WTC11 (cell line): ENCODE data around the gene UNC119B. TPM values are rescaled to one million over a fixed set of nuclear protein-coding genes. Genes with fewer than 3 reads are reported as not detected.
A peak's percentile ranks its signal among the peaks of the same experiment; 100 is the strongest.

Experiments used
- ATAC-seq: fragments of 200-7000 bp; cut with Tn5 transposase; 2 replicates; pipeline ENCODE4 v1.10.0; 2021; ENCODE audit warnings: mild to moderate bottlenecking, moderate library complexity
- CTCF ChIA-PET: fragments of 300-600 bp; sonication (Branson Sonifier 250); formaldehyde crosslinking; loops from one replicate; lab custom pipeline; 2021; ENCODE audit warnings: antibody characterized with exemption; lab: Charles Lee
- POLR2A ChIA-PET: fragments of 350-600 bp; sonication (Branson Sonifier 250); formaldehyde crosslinking; loops from one replicate; lab custom pipeline; 2021; ENCODE audit warnings: antibody characterized with exemption; lab: Charles Lee
- DNase-seq: peaks from one replicate; pipeline ENCODE4 v3.0.0; 2021; ENCODE audit warnings: low spot score
- H3K27ac Mint-ChIP-seq: 2 replicates; pipeline ENCODE4 v1.8.0; 2021; ENCODE audit warnings: mixed read lengths
- H3K27me3 Mint-ChIP-seq: 2 replicates; pipeline ENCODE4 v1.8.0; 2021; ENCODE audit warnings: low read depth, mild to moderate bottlenecking, moderate library complexity, mixed read lengths
- H3K36me3 Mint-ChIP-seq: 2 replicates; pipeline ENCODE4 v1.8.0; 2021; ENCODE audit warnings: mixed read lengths
- H3K4me1 Mint-ChIP-seq: 2 replicates; pipeline ENCODE4 v1.8.0; 2022; ENCODE audit warnings: mixed read lengths
- H3K4me3 Mint-ChIP-seq: 2 replicates; pipeline ENCODE4 v1.8.0; 2021; ENCODE audit warnings: mild to moderate bottlenecking, moderate library complexity, mixed read lengths
- H3K9me3 Mint-ChIP-seq: 2 replicates; pipeline ENCODE4 v1.8.0; 2021; ENCODE audit warnings: mixed read lengths
- CREM ChIP-seq: sonication (generic); formaldehyde crosslinking; IDR thresholded peaks from 2 replicates; pipeline ENCODE4 v1.8.1; 2022; ENCODE audit warnings: mild to moderate bottlenecking, missing genetic modification reagents, moderate library complexity
- FOXP1 ChIP-seq: sonication (generic); formaldehyde crosslinking; IDR thresholded peaks from 2 replicates; pipeline ENCODE4 v1.8.0; 2022; ENCODE audit warnings: missing genetic modification reagents, mild to moderate bottlenecking, moderate library complexity, borderline replicate concordance
- GABPB1 ChIP-seq: sonication (generic); formaldehyde crosslinking; IDR thresholded peaks from 2 replicates; pipeline ENCODE4 v1.8.1; 2023; ENCODE audit warnings: mild to moderate bottlenecking, missing genetic modification reagents
- MXD4 ChIP-seq: fragments of 250-450 bp; sonication (Bioruptor Pico); IDR thresholded peaks from 2 replicates; pipeline ENCODE4 v1.8.0; 2021; ENCODE audit warnings: mild to moderate bottlenecking, moderate library complexity, borderline replicate concordance
- NR3C1 ChIP-seq: sonication (generic); formaldehyde crosslinking; conservative IDR thresholded peaks from 2 replicates; pipeline ENCODE4 v1.8.1; 2023; ENCODE audit warnings: low read depth, mild to moderate bottlenecking, missing genetic modification reagents
- RELA ChIP-seq: sonication (generic); formaldehyde crosslinking; IDR thresholded peaks from 2 replicates; pipeline ENCODE4 v1.8.1; 2022; ENCODE audit warnings: missing genetic modification reagents, mild to moderate bottlenecking, borderline replicate concordance
- TEAD1 ChIP-seq: sonication (generic); formaldehyde crosslinking; IDR thresholded peaks from 2 replicates; pipeline ENCODE4 v1.8.0; 2022; ENCODE audit warnings: mild to moderate bottlenecking, missing genetic modification reagents
- ZNF416 ChIP-seq: fragments of 250-450 bp; sonication (Bioruptor Pico); IDR thresholded peaks from 2 replicates; pipeline ENCODE4 v1.9.0; 2021; ENCODE audit warnings: mild to moderate bottlenecking, inconsistent platforms
- total RNA-seq: library from RNA; stranded (reverse); gene quantifications from 3 replicates; pipeline ENCODE4 v1.2.3, GENCODE V29; 2021
- TF ChIP-seq, protein P1 (sequence below): sonication (generic); formaldehyde crosslinking; IDR thresholded peaks from 2 replicates; pipeline ENCODE4 v1.8.1; 2022; ENCODE audit warnings: mild to moderate bottlenecking, missing genetic modification reagents, moderate library complexity, borderline replicate concordance
- TF ChIP-seq, protein P2 (sequence below): sonication (generic); formaldehyde crosslinking; IDR thresholded peaks from 2 replicates; pipeline ENCODE4 v1.8.0; 2023; ENCODE audit warnings: missing genetic modification reagents
- TF ChIP-seq, protein P3 (sequence below): sonication (generic); formaldehyde crosslinking; IDR thresholded peaks from 2 replicates; pipeline ENCODE4 v1.8.0; 2022; ENCODE audit warnings: mild to moderate bottlenecking, missing genetic modification reagents
- TF ChIP-seq, protein P4 (sequence below): sonication (generic); formaldehyde crosslinking; conservative IDR thresholded peaks from 2 replicates; pipeline ENCODE4 v1.8.1; 2023; ENCODE audit warnings: mild to moderate bottlenecking, low read depth, missing genetic modification reagents, moderate library complexity
- TF ChIP-seq, protein P5 (sequence below): fragments of 250-450 bp; sonication (Bioruptor Pico); IDR thresholded peaks from 2 replicates; pipeline ENCODE4 v1.9.0; 2021; ENCODE audit warnings: moderate library complexity, mild to moderate bottlenecking, inconsistent platforms, borderline replicate concordance
- TF ChIP-seq, protein P6 (sequence below): sonication (generic); formaldehyde crosslinking; IDR thresholded peaks from 2 replicates; pipeline ENCODE4 v1.8.1; 2022; ENCODE audit warnings: low read depth, mild to moderate bottlenecking, moderate library complexity, missing genetic modification reagents, borderline replicate concordance
- TF ChIP-seq, protein P7 (sequence below): sonication (generic); formaldehyde crosslinking; IDR thresholded peaks from 2 replicates; pipeline ENCODE4 v1.8.0; 2022; ENCODE audit warnings: missing genetic modification reagents

UNC119B gene
- total RNA-seq, 1 experiment from 2014 or later, result 53.3 TPM

DNA sequence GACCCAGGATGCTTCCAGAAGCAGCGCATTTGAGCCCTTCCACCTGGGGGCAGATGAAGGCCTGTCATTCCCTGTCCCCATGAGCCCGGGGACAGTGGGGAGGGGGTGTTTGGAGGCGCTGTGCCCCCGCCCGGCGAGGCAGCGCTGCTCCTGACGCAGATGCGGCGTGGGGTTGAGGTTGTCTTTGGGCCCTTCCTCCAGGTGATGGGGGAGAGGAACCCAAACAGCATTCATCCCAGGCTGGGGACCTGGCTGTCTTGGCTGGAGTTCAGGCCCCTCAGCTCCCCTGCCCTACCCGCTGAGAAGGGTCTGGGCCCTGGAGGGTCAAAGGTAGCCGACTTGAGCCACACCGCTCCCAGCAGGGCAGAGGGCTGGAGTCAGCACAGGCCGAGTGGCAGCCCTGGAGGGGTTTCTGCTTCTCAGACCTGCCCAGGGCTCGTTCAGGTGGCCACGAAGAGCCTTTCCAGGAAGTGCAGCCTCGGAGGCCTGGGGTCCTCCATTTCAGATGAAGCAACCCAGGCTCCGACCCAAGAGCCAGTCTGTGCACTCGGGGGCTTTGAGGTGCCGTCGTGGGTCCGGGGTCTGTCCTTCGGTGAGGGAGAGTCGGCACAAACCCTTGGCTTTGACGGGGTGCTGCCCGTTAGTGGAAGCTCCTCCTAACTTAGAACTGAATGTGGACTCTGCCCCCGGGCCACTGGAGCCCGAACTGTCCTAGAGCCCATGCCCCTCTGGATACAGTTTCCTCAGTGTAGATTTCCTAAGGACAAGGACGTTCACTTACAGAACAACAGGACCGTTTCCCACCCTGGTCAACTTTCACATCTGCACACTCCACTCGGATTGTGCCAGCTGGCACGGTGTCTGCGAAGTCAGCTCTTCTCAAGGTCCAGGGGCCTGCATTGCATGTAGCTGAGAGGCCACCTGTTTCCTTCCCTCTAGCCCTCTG lies 31.5 kb downstream of the UNC119B start:
- ChIA-PET POLR2A (no interaction called here), CTCF (interaction anchor here (0.9 kb wide), 1 partner anchor 230 kb away, joined by 3 read pairs; no protein-coding TSS in a partner anchor)
- DNase-seq (no peak), ATAC-seq (no peak)
- Mint-ChIP-seq H3K4me3 (no peak overlapping the region), H3K27ac (no peak overlapping the region; the same call in 1 of the 2 replicates), H3K4me1 (no peaks in the 10 kb centered on the region), H3K27me3 (no peaks in the 10 kb centered on the region), H3K9me3 (no peaks in the 10 kb centered on the region), H3K36me3 (no peaks in the 10 kb centered on the region)
- TF ChIP-seq, protein P1, sequence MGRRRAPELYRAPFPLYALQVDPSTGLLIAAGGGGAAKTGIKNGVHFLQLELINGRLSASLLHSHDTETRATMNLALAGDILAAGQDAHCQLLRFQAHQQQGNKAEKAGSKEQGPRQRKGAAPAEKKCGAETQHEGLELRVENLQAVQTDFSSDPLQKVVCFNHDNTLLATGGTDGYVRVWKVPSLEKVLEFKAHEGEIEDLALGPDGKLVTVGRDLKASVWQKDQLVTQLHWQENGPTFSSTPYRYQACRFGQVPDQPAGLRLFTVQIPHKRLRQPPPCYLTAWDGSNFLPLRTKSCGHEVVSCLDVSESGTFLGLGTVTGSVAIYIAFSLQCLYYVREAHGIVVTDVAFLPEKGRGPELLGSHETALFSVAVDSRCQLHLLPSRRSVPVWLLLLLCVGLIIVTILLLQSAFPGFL (CRISPR knock-in tag), result no peak
- TF ChIP-seq, protein P2, sequence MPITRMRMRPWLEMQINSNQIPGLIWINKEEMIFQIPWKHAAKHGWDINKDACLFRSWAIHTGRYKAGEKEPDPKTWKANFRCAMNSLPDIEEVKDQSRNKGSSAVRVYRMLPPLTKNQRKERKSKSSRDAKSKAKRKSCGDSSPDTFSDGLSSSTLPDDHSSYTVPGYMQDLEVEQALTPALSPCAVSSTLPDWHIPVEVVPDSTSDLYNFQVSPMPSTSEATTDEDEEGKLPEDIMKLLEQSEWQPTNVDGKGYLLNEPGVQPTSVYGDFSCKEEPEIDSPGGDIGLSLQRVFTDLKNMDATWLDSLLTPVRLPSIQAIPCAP (CRISPR knock-in tag), result no peak
- TF ChIP-seq ZNF416 (CRISPR knock-in tag) (no peak), FOXP1 (no peak), TEAD1 (no peak), NR3C1 (CRISPR knock-in tag) (no peak), GABPB1 (CRISPR knock-in tag) (no peak), RELA (CRISPR knock-in tag) (no peak), MXD4 (no peak), CREM (CRISPR knock-in tag) (no peak)
- TF ChIP-seq, protein P3, sequence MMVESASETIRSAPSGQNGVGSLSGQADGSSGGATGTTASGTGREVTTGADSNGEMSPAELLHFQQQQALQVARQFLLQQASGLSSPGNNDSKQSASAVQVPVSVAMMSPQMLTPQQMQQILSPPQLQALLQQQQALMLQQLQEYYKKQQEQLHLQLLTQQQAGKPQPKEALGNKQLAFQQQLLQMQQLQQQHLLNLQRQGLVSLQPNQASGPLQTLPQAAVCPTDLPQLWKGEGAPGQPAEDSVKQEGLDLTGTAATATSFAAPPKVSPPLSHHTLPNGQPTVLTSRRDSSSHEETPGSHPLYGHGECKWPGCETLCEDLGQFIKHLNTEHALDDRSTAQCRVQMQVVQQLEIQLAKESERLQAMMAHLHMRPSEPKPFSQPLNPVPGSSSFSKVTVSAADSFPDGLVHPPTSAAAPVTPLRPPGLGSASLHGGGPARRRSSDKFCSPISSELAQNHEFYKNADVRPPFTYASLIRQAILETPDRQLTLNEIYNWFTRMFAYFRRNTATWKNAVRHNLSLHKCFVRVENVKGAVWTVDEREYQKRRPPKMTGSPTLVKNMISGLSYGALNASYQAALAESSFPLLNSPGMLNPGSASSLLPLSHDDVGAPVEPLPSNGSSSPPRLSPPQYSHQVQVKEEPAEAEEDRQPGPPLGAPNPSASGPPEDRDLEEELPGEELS, result no peak
- TF ChIP-seq, protein P4, sequence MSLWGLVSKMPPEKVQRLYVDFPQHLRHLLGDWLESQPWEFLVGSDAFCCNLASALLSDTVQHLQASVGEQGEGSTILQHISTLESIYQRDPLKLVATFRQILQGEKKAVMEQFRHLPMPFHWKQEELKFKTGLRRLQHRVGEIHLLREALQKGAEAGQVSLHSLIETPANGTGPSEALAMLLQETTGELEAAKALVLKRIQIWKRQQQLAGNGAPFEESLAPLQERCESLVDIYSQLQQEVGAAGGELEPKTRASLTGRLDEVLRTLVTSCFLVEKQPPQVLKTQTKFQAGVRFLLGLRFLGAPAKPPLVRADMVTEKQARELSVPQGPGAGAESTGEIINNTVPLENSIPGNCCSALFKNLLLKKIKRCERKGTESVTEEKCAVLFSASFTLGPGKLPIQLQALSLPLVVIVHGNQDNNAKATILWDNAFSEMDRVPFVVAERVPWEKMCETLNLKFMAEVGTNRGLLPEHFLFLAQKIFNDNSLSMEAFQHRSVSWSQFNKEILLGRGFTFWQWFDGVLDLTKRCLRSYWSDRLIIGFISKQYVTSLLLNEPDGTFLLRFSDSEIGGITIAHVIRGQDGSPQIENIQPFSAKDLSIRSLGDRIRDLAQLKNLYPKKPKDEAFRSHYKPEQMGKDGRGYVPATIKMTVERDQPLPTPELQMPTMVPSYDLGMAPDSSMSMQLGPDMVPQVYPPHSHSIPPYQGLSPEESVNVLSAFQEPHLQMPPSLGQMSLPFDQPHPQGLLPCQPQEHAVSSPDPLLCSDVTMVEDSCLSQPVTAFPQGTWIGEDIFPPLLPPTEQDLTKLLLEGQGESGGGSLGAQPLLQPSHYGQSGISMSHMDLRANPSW (CRISPR knock-in tag), result no peak
- TF ChIP-seq, protein P5, sequence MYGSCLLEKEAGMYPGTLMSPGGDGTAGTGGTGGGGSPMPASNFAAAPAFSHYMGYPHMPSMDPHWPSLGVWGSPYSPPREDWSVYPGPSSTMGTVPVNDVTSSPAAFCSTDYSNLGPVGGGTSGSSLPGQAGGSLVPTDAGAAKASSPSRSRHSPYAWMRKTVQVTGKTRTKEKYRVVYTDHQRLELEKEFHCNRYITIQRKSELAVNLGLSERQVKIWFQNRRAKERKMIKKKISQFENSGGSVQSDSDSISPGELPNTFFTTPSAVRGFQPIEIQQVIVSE (CRISPR knock-in tag), result no peak
- TF ChIP-seq, all 79 proteins: peak for 0

DNA sequence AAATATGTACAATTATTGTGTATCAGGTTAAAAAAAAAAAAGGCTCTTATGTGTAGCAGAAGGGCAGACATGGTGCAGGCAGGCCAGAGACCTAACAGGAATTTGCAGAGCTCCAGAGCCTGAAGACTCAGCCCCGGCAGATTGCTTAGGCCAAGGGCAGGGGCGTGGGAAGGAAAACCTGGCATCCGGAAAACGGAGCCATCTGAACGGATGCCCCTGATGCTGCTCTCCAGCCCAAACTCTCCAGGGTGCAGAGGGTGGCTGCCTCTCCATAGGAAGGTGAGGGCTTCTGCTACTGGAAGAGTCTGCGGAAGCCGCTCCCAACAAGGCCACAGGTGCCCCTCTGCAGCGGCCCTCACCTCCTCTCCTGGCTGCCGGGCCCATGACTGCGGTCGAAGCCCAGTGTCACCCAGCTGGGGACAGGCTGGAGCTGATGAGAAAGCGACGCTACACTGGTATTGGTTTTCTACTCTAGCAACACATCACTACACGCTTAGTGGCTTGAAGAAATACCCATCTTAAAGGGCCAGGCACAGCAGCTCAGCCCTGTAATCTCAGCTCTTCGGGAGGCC lies 34.8 kb downstream of the UNC119B start:
- no peak overlapping the region for H3K27ac Mint-ChIP-seq
- no peaks in the 10 kb centered on the region for H3K4me1 Mint-ChIP-seq
- CTCF ChIA-PET, result interaction anchor here (1.5 kb wide), 1 partner anchor 227 kb away, joined by 4 read pairs; no protein-coding TSS in a partner anchor
- no peaks in the 10 kb centered on the region for H3K36me3 Mint-ChIP-seq
- ATAC-seq (no peak; the same call in 1 of the 2 replicates), DNase-seq (no peak)
- POLR2A ChIA-PET, result no interaction called here
- H3K9me3 Mint-ChIP-seq, result no peaks in the 10 kb centered on the region
- H3K27me3 Mint-ChIP-seq, result no peaks in the 10 kb centered on the region
- TF ChIP-seq, protein P6, sequence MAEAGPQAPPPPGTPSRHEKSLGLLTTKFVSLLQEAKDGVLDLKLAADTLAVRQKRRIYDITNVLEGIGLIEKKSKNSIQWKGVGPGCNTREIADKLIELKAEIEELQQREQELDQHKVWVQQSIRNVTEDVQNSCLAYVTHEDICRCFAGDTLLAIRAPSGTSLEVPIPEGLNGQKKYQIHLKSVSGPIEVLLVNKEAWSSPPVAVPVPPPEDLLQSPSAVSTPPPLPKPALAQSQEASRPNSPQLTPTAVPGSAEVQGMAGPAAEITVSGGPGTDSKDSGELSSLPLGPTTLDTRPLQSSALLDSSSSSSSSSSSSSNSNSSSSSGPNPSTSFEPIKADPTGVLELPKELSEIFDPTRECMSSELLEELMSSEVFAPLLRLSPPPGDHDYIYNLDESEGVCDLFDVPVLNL, result no peak
- TF ChIP-seq, protein P7, sequence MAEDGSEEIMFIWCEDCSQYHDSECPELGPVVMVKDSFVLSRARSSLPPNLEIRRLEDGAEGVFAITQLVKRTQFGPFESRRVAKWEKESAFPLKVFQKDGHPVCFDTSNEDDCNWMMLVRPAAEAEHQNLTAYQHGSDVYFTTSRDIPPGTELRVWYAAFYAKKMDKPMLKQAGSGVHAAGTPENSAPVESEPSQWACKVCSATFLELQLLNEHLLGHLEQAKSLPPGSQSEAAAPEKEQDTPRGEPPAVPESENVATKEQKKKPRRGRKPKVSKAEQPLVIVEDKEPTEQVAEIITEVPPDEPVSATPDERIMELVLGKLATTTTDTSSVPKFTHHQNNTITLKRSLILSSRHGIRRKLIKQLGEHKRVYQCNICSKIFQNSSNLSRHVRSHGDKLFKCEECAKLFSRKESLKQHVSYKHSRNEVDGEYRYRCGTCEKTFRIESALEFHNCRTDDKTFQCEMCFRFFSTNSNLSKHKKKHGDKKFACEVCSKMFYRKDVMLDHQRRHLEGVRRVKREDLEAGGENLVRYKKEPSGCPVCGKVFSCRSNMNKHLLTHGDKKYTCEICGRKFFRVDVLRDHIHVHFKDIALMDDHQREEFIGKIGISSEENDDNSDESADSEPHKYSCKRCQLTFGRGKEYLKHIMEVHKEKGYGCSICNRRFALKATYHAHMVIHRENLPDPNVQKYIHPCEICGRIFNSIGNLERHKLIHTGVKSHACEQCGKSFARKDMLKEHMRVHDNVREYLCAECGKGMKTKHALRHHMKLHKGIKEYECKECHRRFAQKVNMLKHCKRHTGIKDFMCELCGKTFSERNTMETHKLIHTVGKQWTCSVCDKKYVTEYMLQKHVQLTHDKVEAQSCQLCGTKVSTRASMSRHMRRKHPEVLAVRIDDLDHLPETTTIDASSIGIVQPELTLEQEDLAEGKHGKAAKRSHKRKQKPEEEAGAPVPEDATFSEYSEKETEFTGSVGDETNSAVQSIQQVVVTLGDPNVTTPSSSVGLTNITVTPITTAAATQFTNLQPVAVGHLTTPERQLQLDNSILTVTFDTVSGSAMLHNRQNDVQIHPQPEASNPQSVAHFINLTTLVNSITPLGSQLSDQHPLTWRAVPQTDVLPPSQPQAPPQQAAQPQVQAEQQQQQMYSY (CRISPR knock-in tag), result peak; percentile 87
- no peak overlapping the region for H3K4me3 Mint-ChIP-seq
